Measurements from ENCODE around the gene PARVA. TPM values are rescaled to one million over a fixed set of nuclear protein-coding genes. Genes with fewer than 3 reads are reported as not detected.

Gene PARVA
- total and polyA plus RNA-seq, 2 of the 4 experiments (the other 2 are of a cell fraction) = 65.2 to 80.2 TPM

GRCh38 chr11:12529041-12529440 is 151.7 kb downstream of the PARVA start:
- intact Hi-C loops (cut with micrococcal nuclease) = no loop called here
- ChIA-PET CTCF (no interaction called here), POLR2A (ENCODE audit: unreplicated experiment) (no interaction called here)
- H3K9me1 ChIP-seq (ENCODE audit: insufficient read depth, low read length) = peaks cover 42% of the 10 kb centered on the region
- no peak for TF ChIP-seq RFX5 (IDR thresholded peaks at IDR 0.05; ENCODE audit: low read depth, low read length)
- no peak for TF ChIP-seq BHLHE40 (IDR thresholded peaks at IDR 0.05; ENCODE audit: low read depth, low read length)
- no peak for TF ChIP-seq CHD1 (IDR thresholded peaks at IDR 0.05; ENCODE audit: low read depth, low read length)
- no peak for TF ChIP-seq FOS (IDR thresholded peaks at IDR 0.05; ENCODE audit: low read depth, low read length)
- TF ChIP-seq, protein P1, sequence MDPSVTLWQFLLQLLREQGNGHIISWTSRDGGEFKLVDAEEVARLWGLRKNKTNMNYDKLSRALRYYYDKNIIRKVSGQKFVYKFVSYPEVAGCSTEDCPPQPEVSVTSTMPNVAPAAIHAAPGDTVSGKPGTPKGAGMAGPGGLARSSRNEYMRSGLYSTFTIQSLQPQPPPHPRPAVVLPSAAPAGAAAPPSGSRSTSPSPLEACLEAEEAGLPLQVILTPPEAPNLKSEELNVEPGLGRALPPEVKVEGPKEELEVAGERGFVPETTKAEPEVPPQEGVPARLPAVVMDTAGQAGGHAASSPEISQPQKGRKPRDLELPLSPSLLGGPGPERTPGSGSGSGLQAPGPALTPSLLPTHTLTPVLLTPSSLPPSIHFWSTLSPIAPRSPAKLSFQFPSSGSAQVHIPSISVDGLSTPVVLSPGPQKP (IDR thresholded peaks at IDR 0.05; ENCODE audit: borderline replicate concordance, low read depth, low read length) = no peak
- no peak for TF ChIP-seq RCOR1 (IDR thresholded peaks at IDR 0.05; ENCODE audit: insufficient replicate concordance, low read length)
- TF ChIP-seq SMC3 (IDR thresholded peaks at IDR 0.05; ENCODE audit: low read depth, low read length) = no peak
- TF ChIP-seq RAD21 (IDR thresholded peaks at IDR 0.05; ENCODE audit: low read length) = no peak
- no peak for TF ChIP-seq POLR2A (IDR thresholded peaks at IDR 0.05; ENCODE audit: low read depth, low read length)
- no peak for TF ChIP-seq NFE2L2 (IDR thresholded peaks at IDR 0.05; ENCODE audit: low read depth, low read length)
- TF ChIP-seq MAFK (IDR thresholded peaks at IDR 0.05; ENCODE audit: low read depth, low read length) = no peak
- no peak for TF ChIP-seq CEBPB (IDR thresholded peaks at IDR 0.05; ENCODE audit: low read depth, low read length)
- WGBS, 2 experiments (ENCODE audit: extremely low coverage in 2 of 2, insufficient read length in 1 of 2) = 94% methylated on average over 3 of the region's 5 CpGs; no CpG with 5 or more reads in 1 of the 2 experiments
- ATAC-seq (ENCODE audit: low read depth) (peak; percentile 2; the same call in 1 of the 2 replicates), DNase-seq (no peak)
- H4K8ac ChIP-seq (ENCODE audit: low read depth in 2 of 2, low read length in 2 of 2) = peak overlapping the region; percentile 20 to 74; a peak in 3 of 4 replicates
- dilution Hi-C loops (cut with HindIII; ENCODE audit: low sequenced_read_pairs, unreplicated experiment) = no loop called here
- no peak overlapping the region for H2AFZ ChIP-seq (replicated peaks; ENCODE audit: low read length, poor library complexity)
- peaks cover 8 to 56% of the 10 kb centered on the region in 2 experiments; a peak in 3 of 4 replicates for H3K79me1 ChIP-seq (ENCODE audit: low read depth in 1 of 2, low read length in 2 of 2)
- peak overlapping the region; percentile 86 for H3K4ac ChIP-seq (ENCODE audit: low read depth, low read length)
- H3K36me3 ChIP-seq (ENCODE audit: control insufficient read depth, insufficient read depth, low read length) = peaks cover 32% of the 10 kb centered on the region
- peaks cover 7% of the 10 kb centered on the region; the same call in 1 of the 2 replicates for H4K20me1 ChIP-seq (ENCODE audit: insufficient read depth, low read length)
- no peak overlapping the region for H2AK9ac ChIP-seq (replicated peaks; ENCODE audit: low read depth, low read length, poor library complexity)
- peak overlapping the region; percentile 73; the same call in 1 of the 2 replicates for H3K23ac ChIP-seq (ENCODE audit: low read depth, low read length)
- peak overlapping the region; percentile 81 for H2BK5ac ChIP-seq (ENCODE audit: low read depth, low read length, poor library complexity, severe bottlenecking)
- peak overlapping the region; percentile 87; the same call in 1 of the 2 replicates for H3K27ac ChIP-seq (ENCODE audit: insufficient read depth, low read length)
- no peaks in the 10 kb centered on the region for H3K27me3 ChIP-seq (ENCODE audit: control insufficient read depth, insufficient read depth, low read length)
- no peak overlapping the region for H3K56ac ChIP-seq (ENCODE audit: extremely low read depth, insufficient read depth, low read length)
- H3K4me1 ChIP-seq (ENCODE audit: control insufficient read depth, insufficient read depth, low read length) = peaks cover 25% of the 10 kb centered on the region
- H2BK15ac ChIP-seq (ENCODE audit: low read depth, low read length) = peak overlapping the region; percentile 68; the same call in 2 of the 3 replicates
- BruUV-seq (replicated peaks) = no TSS peak
- peak overlapping the region; percentile 81 for H3K14ac ChIP-seq (replicated peaks; ENCODE audit: low read depth, low read length)
- H3K9me3 ChIP-seq (ENCODE audit: control insufficient read depth, insufficient read depth, low read length) = no peaks in the 10 kb centered on the region
- no peak overlapping the region for H3K4me2 ChIP-seq (ENCODE audit: low read depth, low read length)
- H2BK20ac ChIP-seq (ENCODE audit: low read depth, low read length) = peak overlapping the region; percentile 90
- H3K4me3 ChIP-seq (ENCODE audit: insufficient read depth, low read depth, low read length) = no peak overlapping the region
- peak overlapping the region; percentile 93 for H3K18ac ChIP-seq (ENCODE audit: low read depth, low read length)
- H3K9ac ChIP-seq (ENCODE audit: low read depth, low read length) = no peak overlapping the region
- H2AK5ac ChIP-seq (ENCODE audit: low read depth, low read length) = peak overlapping the region; percentile 86; the same call in 1 of the 2 replicates
- in situ Hi-C loops (cut with MboI; ENCODE audit: low sequenced_read_pairs) = no loop called here
- peak overlapping the region; percentile 63 for H4K91ac ChIP-seq (ENCODE audit: insufficient read depth, low read depth, low read length)
- peak overlapping the region; percentile 94 for H4K5ac ChIP-seq (ENCODE audit: low read depth, low read length)
- peak overlapping the region; percentile 64 for H2BK120ac ChIP-seq (ENCODE audit: low read depth, low read length)
